ENCODE data around the gene RAI1. TPM values are rescaled to one million over a fixed set of nuclear protein-coding genes. Genes with fewer than 3 reads are reported as not detected.

Gene RAI1
- total RNA-seq, 1 donor from 2014 or later = 31.2 TPM

- Mint-ChIP-seq H3K9me3 (no peaks in the 10 kb centered on the region), H3K27ac (no peak overlapping the region), H3K4me3 (no peak overlapping the region), H3K4me1 (peaks cover 57% of the 10 kb centered on the region), H3K36me3 (ENCODE audit: low read depth) (peaks cover 23% of the 10 kb centered on the region), H3K27me3 (no peaks in the 10 kb centered on the region)
- ChIA-PET POLR2A (interaction anchor here (1.2 to 6.1 kb wide), 2 partner anchors 13 to 140 kb away, joined by 4 to 48 read pairs; partner anchors contain the start of gene SREBF1), CTCF (interaction anchor here (0.7 kb wide), 1 partner anchor 8 kb away, joined by 3 read pairs; no protein-coding TSS in a partner anchor)
- intact Hi-C loops (cut with micrococcal nuclease) = loop anchor here (5.0 to 10.0 kb wide), 3 partner anchors 150 to 963 kb away; partner anchors contain the start of genes DRC3, MPRIP, TOM1L2 and TVP23B
- ATAC-seq (ENCODE audit: low read depth) = no peak
- TF ChIP-seq, protein P1, sequence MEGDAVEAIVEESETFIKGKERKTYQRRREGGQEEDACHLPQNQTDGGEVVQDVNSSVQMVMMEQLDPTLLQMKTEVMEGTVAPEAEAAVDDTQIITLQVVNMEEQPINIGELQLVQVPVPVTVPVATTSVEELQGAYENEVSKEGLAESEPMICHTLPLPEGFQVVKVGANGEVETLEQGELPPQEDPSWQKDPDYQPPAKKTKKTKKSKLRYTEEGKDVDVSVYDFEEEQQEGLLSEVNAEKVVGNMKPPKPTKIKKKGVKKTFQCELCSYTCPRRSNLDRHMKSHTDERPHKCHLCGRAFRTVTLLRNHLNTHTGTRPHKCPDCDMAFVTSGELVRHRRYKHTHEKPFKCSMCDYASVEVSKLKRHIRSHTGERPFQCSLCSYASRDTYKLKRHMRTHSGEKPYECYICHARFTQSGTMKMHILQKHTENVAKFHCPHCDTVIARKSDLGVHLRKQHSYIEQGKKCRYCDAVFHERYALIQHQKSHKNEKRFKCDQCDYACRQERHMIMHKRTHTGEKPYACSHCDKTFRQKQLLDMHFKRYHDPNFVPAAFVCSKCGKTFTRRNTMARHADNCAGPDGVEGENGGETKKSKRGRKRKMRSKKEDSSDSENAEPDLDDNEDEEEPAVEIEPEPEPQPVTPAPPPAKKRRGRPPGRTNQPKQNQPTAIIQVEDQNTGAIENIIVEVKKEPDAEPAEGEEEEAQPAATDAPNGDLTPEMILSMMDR (IDR thresholded peaks at IDR 0.05) = no peak
- no peak for DNase-seq
These were observed 140.9 kb downstream of the RAI1 start for GRCh38 chr17:17822189-17822588.

DNA sequence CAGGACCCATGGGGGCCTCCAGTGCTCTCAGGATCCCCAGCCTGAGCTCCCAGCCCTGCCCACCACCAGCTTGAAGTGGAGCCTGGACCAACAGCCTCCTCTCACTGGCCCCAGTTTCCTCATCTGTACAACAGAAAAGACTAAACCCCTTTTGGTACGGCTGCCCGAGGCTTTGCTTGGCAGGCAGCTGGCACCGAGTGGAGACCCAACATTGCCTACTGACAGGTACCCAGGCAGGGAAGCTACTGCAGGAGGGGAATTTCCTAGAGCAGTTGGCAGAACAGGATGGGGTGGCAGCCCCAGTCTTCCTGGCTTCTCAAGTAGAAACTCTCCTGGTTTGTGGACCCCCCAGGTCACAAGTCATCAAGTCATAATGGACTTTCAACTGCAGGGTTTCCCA lies 141.4 kb downstream of the RAI1 start:
- Mint-ChIP-seq H3K4me3 (no peak overlapping the region), H3K27me3 (no peaks in the 10 kb centered on the region), H3K4me1 (peaks cover 57% of the 10 kb centered on the region), H3K27ac (no peak overlapping the region), H3K36me3 (ENCODE audit: low read depth) (peaks cover 21% of the 10 kb centered on the region), H3K9me3 (no peaks in the 10 kb centered on the region)
- intact Hi-C loops (cut with micrococcal nuclease) = loop anchor here (1.0 to 10.0 kb wide), 6 partner anchors 12 to 962 kb away; partner anchors contain the start of genes DRC3, MPRIP, TOM1L2 and TVP23B
- TF ChIP-seq, protein P1 (IDR thresholded peaks at IDR 0.05) = no peak
- ATAC-seq (ENCODE audit: low read depth) = no peak
- no peak for DNase-seq
- ChIA-PET POLR2A (interaction anchor here (1.2 to 6.1 kb wide), 2 partner anchors 12 to 140 kb away, joined by 4 to 48 read pairs; partner anchors contain the start of gene SREBF1), CTCF (no interaction called here)

DNA sequence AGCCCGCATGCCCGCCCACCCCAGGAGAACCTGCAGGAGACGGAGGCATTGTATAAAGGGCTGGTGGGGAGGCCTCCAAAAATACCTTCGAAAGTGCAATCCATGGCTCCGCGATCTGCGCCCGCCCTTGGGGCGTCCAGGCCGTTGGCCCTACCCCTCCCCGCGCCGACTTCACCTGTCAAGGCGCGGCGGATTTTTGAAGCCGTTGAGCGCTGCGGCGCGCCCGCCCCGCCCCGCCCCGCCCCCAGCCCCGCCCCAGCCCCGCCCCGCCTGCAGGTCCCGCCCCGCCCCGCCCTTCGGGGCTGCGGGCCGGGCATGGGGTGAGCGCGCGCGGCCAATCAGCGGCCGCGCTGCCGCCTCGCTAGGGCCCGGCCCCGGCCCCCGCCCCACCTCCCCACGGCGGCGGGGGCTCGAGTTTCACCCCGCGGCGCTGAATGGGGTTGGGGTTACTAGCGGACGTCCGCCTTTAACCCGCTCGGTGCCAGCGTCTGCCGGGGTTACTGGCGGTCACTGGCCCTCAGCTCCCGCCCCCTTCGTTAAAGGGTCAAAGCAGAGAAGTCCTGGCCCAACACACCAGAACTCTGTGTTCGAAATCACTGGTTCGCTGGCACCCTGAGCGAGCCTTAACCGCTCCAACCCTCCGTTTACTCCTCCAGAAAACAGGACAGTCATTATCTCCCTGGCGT lies 142.3 kb downstream of the RAI1 start:
- Mint-ChIP-seq H3K27me3 (no peaks in the 10 kb centered on the region), H3K27ac (peak overlapping the region; percentile 30), H3K9me3 (no peaks in the 10 kb centered on the region), H3K4me3 (peak overlapping the region; percentile 78), H3K36me3 (ENCODE audit: low read depth) (peaks cover 14% of the 10 kb centered on the region), H3K4me1 (peaks cover 62% of the 10 kb centered on the region)
- ATAC-seq (ENCODE audit: low read depth) = peak; percentile 88
- POLR2A ChIA-PET = interaction anchor here (1.2 to 6.1 kb wide), 2 partner anchors 11 to 141 kb away, joined by 3 to 48 read pairs; partner anchors contain the start of gene SREBF1
- intact Hi-C loops (cut with micrococcal nuclease) = loop anchor here (1.0 to 10.0 kb wide), 6 partner anchors 11 to 961 kb away; partner anchors contain the start of genes DRC3, MPRIP, TOM1L2 and TVP23B
- TF ChIP-seq, protein P1 (IDR thresholded peaks at IDR 0.05) = no peak
- DNase-seq = peak; percentile 71
- CTCF ChIA-PET = no interaction called here

DNA sequence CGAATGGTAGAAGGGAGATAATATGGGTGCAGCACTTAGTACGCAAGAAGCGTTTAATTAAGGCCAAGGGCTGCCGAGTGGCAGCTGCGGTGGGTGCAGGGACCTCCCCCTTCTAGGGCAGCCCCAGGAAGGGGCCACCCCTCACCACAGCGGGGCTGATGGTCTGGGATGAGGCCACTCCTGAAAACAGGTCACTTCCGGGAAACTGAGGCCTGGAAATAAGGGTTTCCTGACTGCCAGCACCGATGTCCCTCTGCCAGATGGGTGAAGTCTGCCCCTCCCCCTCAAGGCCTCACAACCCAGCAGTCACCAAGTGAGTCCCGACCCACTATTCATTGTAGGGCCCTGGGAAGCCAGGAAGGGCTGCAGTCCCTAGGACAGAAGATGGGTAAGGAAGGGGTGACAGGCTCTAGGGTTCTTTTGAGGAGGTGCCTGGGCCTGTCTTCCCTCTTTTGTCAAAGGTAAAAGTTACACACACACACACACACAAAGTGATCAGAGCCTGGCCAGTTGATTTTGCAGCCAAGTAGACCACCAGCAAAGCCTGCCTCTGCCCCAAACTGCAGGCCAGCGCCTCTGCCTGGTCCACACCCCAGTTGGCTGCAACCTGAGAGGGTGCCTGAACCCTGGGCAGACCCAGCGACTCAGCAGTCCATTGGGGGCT lies 143.0 kb downstream of the RAI1 start:
- H3K27me3 Mint-ChIP-seq = no peaks in the 10 kb centered on the region
- intact Hi-C loops (cut with micrococcal nuclease) = loop anchor here (5.0 to 10.0 kb wide), 3 partner anchors 148 to 961 kb away; partner anchors contain the start of genes DRC3, MPRIP, TOM1L2 and TVP23B
- POLR2A ChIA-PET = interaction anchor here (1.2 to 6.1 kb wide), 2 partner anchors 11 to 142 kb away, joined by 3 to 48 read pairs; partner anchors contain the start of gene SREBF1
- peak overlapping the region; percentile 78 for H3K4me3 Mint-ChIP-seq
- H3K36me3 Mint-ChIP-seq (ENCODE audit: low read depth) = peaks cover 9% of the 10 kb centered on the region
- TF ChIP-seq, protein P1 (IDR thresholded peaks at IDR 0.05) = no peak
- CTCF ChIA-PET = no interaction called here
- DNase-seq (no peak), ATAC-seq (ENCODE audit: low read depth) (peak; percentile 6)
- no peaks in the 10 kb centered on the region for H3K9me3 Mint-ChIP-seq
- peak overlapping the region; percentile 30 for H3K27ac Mint-ChIP-seq
- peaks cover 57% of the 10 kb centered on the region for H3K4me1 Mint-ChIP-seq
